ENCODE measurements around the gene ALKBH2. TPM values are rescaled to one million over a fixed set of nuclear protein-coding genes. Genes with fewer than 3 reads are reported as not detected.

Gene ALKBH2
- total RNA-seq (2012; rRNA removed), result 25.6 and 28.4 TPM in 2 replicates

- H3K9ac ChIP-seq (ENCODE audit: low read depth, low read length), result peak within 1 kb of the TSS; percentile 82
- H3K4me2 ChIP-seq (ENCODE audit: low read length), result peak within 1 kb of the TSS; percentile 90
- H3K4me3 ChIP-seq (ENCODE audit: low read length), result peak within 1 kb of the TSS; percentile 75
- H3K9me3 ChIP-seq (replicated peaks; ENCODE audit: low read length), result no peaks in the 10 kb centered on the region
- peaks cover 12% of the 10 kb centered on the region for H3K36me3 ChIP-seq (ENCODE audit: insufficient read depth, low read length)
- no peaks in the 10 kb centered on the region for H3K27me3 ChIP-seq (ENCODE audit: control insufficient read depth, insufficient read depth, low read length)
- H3K4me1 ChIP-seq (ENCODE audit: control insufficient read depth, insufficient read depth, low read length), result peaks cover 17% of the 10 kb centered on the region
Observed at GRCh38 chr12:109093022-109093918, at the start of gene ALKBH2. ALKBH2 (minus strand) TSS chr12:109093472; CDS start chr12:109092786, 686 bp downstream.

GRCh38 chr12:109140560-109140959 is 47.3 kb upstream of the ALKBH2 start:
- peaks cover 9% of the 10 kb centered on the region for H3K27me3 ChIP-seq (ENCODE audit: control insufficient read depth, insufficient read depth, low read length)
- no peaks in the 10 kb centered on the region for H3K36me3 ChIP-seq (ENCODE audit: insufficient read depth, low read length)

GRCh38 chr12:109139791-109140190 is 46.5 kb upstream of the ALKBH2 start:
- Histone ChIP-seq H3K27me3 (ENCODE audit: control insufficient read depth, insufficient read depth, low read length) (peaks cover 9% of the 10 kb centered on the region), H3K36me3 (ENCODE audit: insufficient read depth, low read length) (no peaks in the 10 kb centered on the region), H3K9me3 (replicated peaks; ENCODE audit: low read length) (no peaks in the 10 kb centered on the region), H3K4me1 (ENCODE audit: control insufficient read depth, insufficient read depth, low read length) (no peaks in the 10 kb centered on the region), H3K4me2 (ENCODE audit: low read length) (no peak overlapping the region), H3K4me3 (ENCODE audit: low read length) (no peak overlapping the region), H3K9ac (ENCODE audit: low read depth, low read length) (no peak overlapping the region)

More at GRCh38 chr12:109140560-109140959, 47.3 kb upstream of the ALKBH2 start:
- H3K9me3 ChIP-seq (replicated peaks; ENCODE audit: low read length), result no peaks in the 10 kb centered on the region
- H3K4me2 ChIP-seq (ENCODE audit: low read length), result no peak overlapping the region
- H3K4me1 ChIP-seq (ENCODE audit: control insufficient read depth, insufficient read depth, low read length), result no peaks in the 10 kb centered on the region
- no peak overlapping the region for H3K4me3 ChIP-seq (ENCODE audit: low read length)
- no peak overlapping the region for H3K9ac ChIP-seq (ENCODE audit: low read depth, low read length)

- Histone ChIP-seq H3K4me3 (ENCODE audit: low read length) (no peak overlapping the region), H3K9me3 (replicated peaks; ENCODE audit: low read length) (no peaks in the 10 kb centered on the region), H3K27me3 (ENCODE audit: control insufficient read depth, insufficient read depth, low read length) (peaks cover 9% of the 10 kb centered on the region), H3K36me3 (ENCODE audit: insufficient read depth, low read length) (no peaks in the 10 kb centered on the region), H3K9ac (ENCODE audit: low read depth, low read length) (no peak overlapping the region), H3K4me1 (ENCODE audit: control insufficient read depth, insufficient read depth, low read length) (no peaks in the 10 kb centered on the region), H3K4me2 (ENCODE audit: low read length) (no peak overlapping the region)
Observed at GRCh38 chr12:109139360-109139759, 46.1 kb upstream of the ALKBH2 start.

GRCh38 chr12:109137055-109137454 is 43.8 kb upstream of the ALKBH2 start:
- Histone ChIP-seq H3K9ac (ENCODE audit: low read depth, low read length) (no peak overlapping the region), H3K36me3 (ENCODE audit: insufficient read depth, low read length) (no peaks in the 10 kb centered on the region), H3K4me3 (ENCODE audit: low read length) (no peak overlapping the region), H3K4me2 (ENCODE audit: low read length) (no peak overlapping the region), H3K4me1 (ENCODE audit: control insufficient read depth, insufficient read depth, low read length) (no peaks in the 10 kb centered on the region), H3K27me3 (ENCODE audit: control insufficient read depth, insufficient read depth, low read length) (peaks cover 16% of the 10 kb centered on the region), H3K9me3 (replicated peaks; ENCODE audit: low read length) (no peaks in the 10 kb centered on the region)

GRCh38 chr12:109134186-109134917 is 41.1 kb upstream of the ALKBH2 start:
- Histone ChIP-seq H3K4me3 (ENCODE audit: low read length) (no peak overlapping the region), H3K4me2 (ENCODE audit: low read length) (no peak overlapping the region), H3K9ac (ENCODE audit: low read depth, low read length) (no peak overlapping the region)

GRCh38 chr12:109131154-109132050 is 38.1 kb upstream of the ALKBH2 start:
- Histone ChIP-seq H3K36me3 (ENCODE audit: insufficient read depth, low read length) (no peaks in the 10 kb centered on the region), H3K9me3 (replicated peaks; ENCODE audit: low read length) (no peaks in the 10 kb centered on the region), H3K4me3 (ENCODE audit: low read length) (peak overlapping the region; percentile 1), H3K9ac (ENCODE audit: low read depth, low read length) (no peak overlapping the region), H3K4me2 (ENCODE audit: low read length) (peak overlapping the region; percentile 45), H3K4me1 (ENCODE audit: control insufficient read depth, insufficient read depth, low read length) (peaks cover 13% of the 10 kb centered on the region), H3K27me3 (ENCODE audit: control insufficient read depth, insufficient read depth, low read length) (peaks cover 24% of the 10 kb centered on the region)

More at GRCh38 chr12:109134186-109134917, 41.1 kb upstream of the ALKBH2 start:
- Histone ChIP-seq H3K27me3 (ENCODE audit: control insufficient read depth, insufficient read depth, low read length) (peaks cover 25% of the 10 kb centered on the region), H3K9me3 (replicated peaks; ENCODE audit: low read length) (no peaks in the 10 kb centered on the region), H3K4me1 (ENCODE audit: control insufficient read depth, insufficient read depth, low read length) (peaks cover 13% of the 10 kb centered on the region), H3K36me3 (ENCODE audit: insufficient read depth, low read length) (no peaks in the 10 kb centered on the region)

GRCh38 chr12:109130297-109131153 is 37.3 kb upstream of the ALKBH2 start:
- Histone ChIP-seq H3K9ac (ENCODE audit: low read depth, low read length) (no peak overlapping the region), H3K4me1 (ENCODE audit: control insufficient read depth, insufficient read depth, low read length) (peaks cover 13% of the 10 kb centered on the region), H3K27me3 (ENCODE audit: control insufficient read depth, insufficient read depth, low read length) (peaks cover 27% of the 10 kb centered on the region), H3K9me3 (replicated peaks; ENCODE audit: low read length) (no peaks in the 10 kb centered on the region), H3K4me2 (ENCODE audit: low read length) (no peak overlapping the region), H3K36me3 (ENCODE audit: insufficient read depth, low read length) (no peaks in the 10 kb centered on the region), H3K4me3 (ENCODE audit: low read length) (no peak overlapping the region)

GRCh38 chr12:109127533-109128242 is 34.4 kb upstream of the ALKBH2 start:
- no peaks in the 10 kb centered on the region for H3K36me3 ChIP-seq (ENCODE audit: insufficient read depth, low read length)
- H3K4me2 ChIP-seq (ENCODE audit: low read length), result no peak overlapping the region
- H3K4me1 ChIP-seq (ENCODE audit: control insufficient read depth, insufficient read depth, low read length), result peaks cover 13% of the 10 kb centered on the region
- peaks cover 24% of the 10 kb centered on the region for H3K27me3 ChIP-seq (ENCODE audit: control insufficient read depth, insufficient read depth, low read length)
- H3K4me3 ChIP-seq (ENCODE audit: low read length), result no peak overlapping the region
- H3K9ac ChIP-seq (ENCODE audit: low read depth, low read length), result no peak overlapping the region
- H3K9me3 ChIP-seq (replicated peaks; ENCODE audit: low read length), result no peaks in the 10 kb centered on the region

- H3K9ac ChIP-seq (ENCODE audit: low read depth, low read length), result no peak overlapping the region
- H3K4me1 ChIP-seq (ENCODE audit: control insufficient read depth, insufficient read depth, low read length), result peaks cover 12% of the 10 kb centered on the region
- peaks cover 18% of the 10 kb centered on the region for H3K27me3 ChIP-seq (ENCODE audit: control insufficient read depth, insufficient read depth, low read length)
- no peaks in the 10 kb centered on the region for H3K36me3 ChIP-seq (ENCODE audit: insufficient read depth, low read length)
- no peak overlapping the region for H3K4me2 ChIP-seq (ENCODE audit: low read length)
- no peak overlapping the region for H3K4me3 ChIP-seq (ENCODE audit: low read length)
- H3K9me3 ChIP-seq (replicated peaks; ENCODE audit: low read length), result no peaks in the 10 kb centered on the region
Observed at GRCh38 chr12:109126784-109127183, 33.5 kb upstream of the ALKBH2 start.
